K562 (cell line): ENCODE results near the gene PTGES3. TPM values are rescaled to one million over a fixed set of nuclear protein-coding genes. Genes with fewer than 3 reads are reported as not detected.

Experiments used
- ATAC-seq: fragments of 200-7000 bp; cut with Tn5 transposase; 3 replicates; pipeline ENCODE4 v1.9.1; 2020; ENCODE audit warnings: moderate library complexity
- BruUV-seq: library from RNA; stranded (reverse); fragments of 400-500 nt; replicated peaks from 2 replicates; lab custom pipeline; 2021; lab: Mats Ljungman, UMichigan
- CTCF ChIA-PET: fragments of 300-600 bp; formaldehyde crosslinking; extraction: SDS; loops from one replicate; lab custom pipeline; 2021; ENCODE audit warnings: low intra/inter-chr PET ratio; lab: Yijun Ruan, JAX
- POLR2A ChIA-PET: fragments of 300-600, 350-650 bp; sonication (Branson Sonifier 250); formaldehyde crosslinking; extraction: SDS; loops from one replicate; lab custom pipeline; 2021; ENCODE audit warnings: antibody characterized with exemption, inconsistent platforms; lab: Yijun Ruan, JAX
- DNase-seq, 4 experiments: peaks; one replicate each; pipeline versions ENCODE4 v3.0.0 to v3.0.0-alpha.2; 2011 to 2018; ENCODE audit warnings: low spot score in 3 of 4, mixed read lengths in 3 of 4; ENCODE audit errors: extremely low read depth in 1 of 4
- FAIRE-seq: peaks from 2 replicates; lab custom pipeline; 2011; peaks lifted over from hg19 to GRCh38; lab: Jason Lieb, UNC
- H2AFZ ChIP-seq: 2 replicates; pipeline ENCODE4 v1.6.0; 2011; ENCODE audit warnings: low read depth, low read length, control low read depth, inconsistent platforms
- H3K27ac ChIP-seq: fragments of 200-600 bp; 3 replicates; pipeline ENCODE4 v1.8.0; 2011; ENCODE audit warnings: low read depth, mild to moderate bottlenecking, control low read depth, inconsistent platforms, low read length, moderate library complexity, mixed read lengths; ENCODE audit errors: extremely low read depth
- H3K27me3 ChIP-seq, 2 experiments: fragments of 300-600 bp in 1 of 2; 2 replicates in 1 of 2; 3 replicates in 1 of 2; pipeline versions ENCODE4 v1.6.0 to v1.8.0; 2011; ENCODE audit warnings: inconsistent platforms in 2 of 2, low read length in 2 of 2, mild to moderate bottlenecking in 1 of 2, mixed read lengths in 1 of 2, moderate library complexity in 1 of 2; ENCODE audit not compliant: control insufficient read depth in 2 of 2, insufficient read depth in 2 of 2
- H3K36me3 ChIP-seq: fragments of 300-600 bp; 3 replicates; pipeline ENCODE4 v1.8.0; 2011; ENCODE audit warnings: mild to moderate bottlenecking, low read length, inconsistent platforms; ENCODE audit not compliant: control insufficient read depth, insufficient read depth
- H3K4me1 ChIP-seq, 2 experiments: fragments of 200-600 bp in 1 of 2; replicated peaks in 1 of 2; 2 replicates in 1 of 2; 3 replicates in 1 of 2; pipeline versions ENCODE4 v1.5.1 to v1.8.0; 2011; ENCODE audit warnings: inconsistent platforms in 2 of 2, low read length in 2 of 2, mild to moderate bottlenecking in 1 of 2, mixed read lengths in 1 of 2, moderate library complexity in 1 of 2; ENCODE audit not compliant: control insufficient read depth in 2 of 2, insufficient read depth in 2 of 2
- H3K4me2 ChIP-seq: 2 replicates; pipeline ENCODE4 v1.6.1; 2011; ENCODE audit warnings: low read length, control low read depth, inconsistent platforms, mixed read lengths; ENCODE audit not compliant: insufficient read depth
- H3K4me3 ChIP-seq: fragments of 200-600 bp; sonication (generic), shearing (Covaris generic); 2 replicates; pipeline ENCODE4 v1.5.1; 2016; ENCODE audit warnings: control low read depth, inconsistent platforms
- H3K79me2 ChIP-seq: fragments of 200-600 bp; 3 replicates; pipeline ENCODE4 v1.8.0; 2011; ENCODE audit warnings: low read length, inconsistent platforms; ENCODE audit not compliant: control insufficient read depth, insufficient read depth
- H3K9ac ChIP-seq, 2 experiments: 2 replicates each; pipeline versions ENCODE4 v1.6.0 to v1.6.1; 2011; ENCODE audit warnings: low read depth in 2 of 2, low read length in 2 of 2, control low read depth in 1 of 2, inconsistent platforms in 1 of 2, mild to moderate bottlenecking in 1 of 2, mixed read lengths in 1 of 2; ENCODE audit not compliant: insufficient read depth in 1 of 2
- H3K9me1 ChIP-seq: one replicate; pipeline ENCODE4 v1.6.0; 2011; ENCODE audit warnings: inconsistent platforms, mild to moderate bottlenecking, low read length, moderate library complexity; ENCODE audit not compliant: control insufficient read depth, insufficient read depth
- H3K9me3 ChIP-seq: replicated peaks from 2 replicates; pipeline ENCODE4 v1.5.1; 2011; ENCODE audit warnings: low read depth, low read length, inconsistent platforms; ENCODE audit not compliant: control insufficient read depth, insufficient read depth
- H4K20me1 ChIP-seq: replicated peaks from 2 replicates; pipeline ENCODE4 v1.6.1; 2011; ENCODE audit warnings: low read length, inconsistent platforms, mixed read lengths; ENCODE audit not compliant: control insufficient read depth, insufficient read depth
- GABPA ChIP-seq: fragments of 200-800 bp; sonication (Bioruptor generic); conservative IDR thresholded peaks from 2 replicates; pipeline ENCODE4 v1.6.1; 2016; ENCODE audit warnings: low read depth, missing genetic modification characterization, missing compliant biosample characterization
- SPI1 ChIP-seq: IDR thresholded peaks from 2 replicates; pipeline ENCODE4 v1.6.1; 2011; ENCODE audit warnings: low read depth, low read length, control low read depth, borderline replicate concordance
- SRSF9 ChIP-seq: fragments of 200-400 bp; formaldehyde crosslinking; IDR thresholded peaks from 2 replicates; pipeline ENCODE4 v1.6.1; 2017; ENCODE audit warnings: low read depth, low read length, borderline replicate concordance
- ZNF121 ChIP-seq: sonication (generic); formaldehyde crosslinking; conservative IDR thresholded peaks from 2 replicates; pipeline ENCODE4 v1.8.0; 2022; ENCODE audit warnings: missing genetic modification reagents
- ZNF592 ChIP-seq: fragments of 450-650 bp; IDR thresholded peaks from 2 replicates; pipeline ENCODE4 v1.6.1; 2017; ENCODE audit warnings: antibody characterized with exemption, mild to moderate bottlenecking
- WGBS: fragments of 100-300 bp; shearing (Covaris generic); methylation state at CpG from one replicate; pipeline ENCODE4 v1.1.6; 2016; ENCODE audit warnings: low coverage, mixed read lengths; ENCODE audit not compliant: insufficient coverage; ENCODE audit errors: missing lambda C conversion rate; 5-methylcytosine and 5-hydroxymethylcytosine counted together
- in situ Hi-C: fragments of 300-500 bp; cut with MboI; formaldehyde crosslinking; loops from 4 replicates; pipeline ENCODE4 v1.15.0; 2018; ENCODE audit warnings: inconsistent platforms, mixed read lengths
- intact Hi-C: fragments of 100-400 bp; cut with micrococcal nuclease; formaldehyde crosslinking; loops from 2 replicates; pipeline ENCODE4 v1.14.2; 2022
- polyA plus RNA-seq, 8 experiments: library from polyadenylated mRNA; depleted of rRNA in 4 of 8; stranded (reverse) in 5 of 8; unstranded in 3 of 8; fragments of >200 nt; fragmentation: Nextera tagmentation in 2 of 8; fragmentation: Illumina TruSeq in 1 of 8; extraction: Ambion mirVana in 2 of 8; extraction: Trizol in 1 of 8; gene quantifications; 2 replicates each; pipeline versions ENCODE4 v1.2.1 to v1.2.3, GENCODE V29; 2011 to 2014; ENCODE audit warnings: inconsistent platforms in 1 of 8, missing spikeins in 1 of 8
- total RNA-seq, 7 experiments: library from RNA; depleted of rRNA in 6 of 7; stranded (reverse); fragments of >200 nt in 6 of 7; fragmentation: Illumina TruSeq in 2 of 7; extraction: Trizol in 2 of 7; gene quantifications; 2 replicates each; pipeline versions ENCODE4 v1.2.1 to v1.2.3, GENCODE V29; 2011 to 2021; ENCODE audit warnings: low replicate concordance in 1 of 7

Gene PTGES3
- total and polyA plus RNA-seq, 9 of the 15 experiments (the other 6 are each of a cell fraction or from before 2014, with no cell fraction given), result 163 to 501 (median 213) TPM

GRCh38 chr12:56688129-56688845 lies at the start of gene PTGES3 (continued):
- peak; percentile 85 for TF ChIP-seq GABPA (tag)

- no peak for FAIRE-seq
- POLR2A ChIA-PET, result interaction anchor here (0.9 to 3.9 kb wide), 2 partner anchors 13 to 18 kb away, joined by 5 to 44 read pairs; no protein-coding TSS in a partner anchor
- TF ChIP-seq ZNF592, result no peak
- no peak for TF ChIP-seq SRSF9
- peak; percentile 58 for TF ChIP-seq ZNF121 (CRISPR knock-in tag)
- peak; percentile 71; the same call in 1 of the 2 replicates for TF ChIP-seq SPI1
- peaks cover 20% of the 10 kb centered on the region for H3K79me2 ChIP-seq
- no peaks in the 10 kb centered on the region; a peak in 2 of 5 replicates for H3K4me1 ChIP-seq
- H3K27me3 ChIP-seq, result no peaks in the 10 kb centered on the region
- in situ Hi-C loops (loop anchor here (10.0 kb wide), 1 partner anchor 83 kb away; the partner anchor contains the start of gene ATP5F1B), intact Hi-C loops (no loop called here)
- H3K36me3 ChIP-seq, result peaks cover 58% of the 10 kb centered on the region
- no peak for ATAC-seq
- WGBS, result 95% methylated on average over 11 of the region's 11 CpGs
- H3K9me3 ChIP-seq, result no peaks in the 10 kb centered on the region
- BruUV-seq, result no TSS peak
- H3K9ac ChIP-seq, result no peak overlapping the region
- peaks cover 1% of the 10 kb centered on the region; the same call in 1 of the 2 replicates for H4K20me1 ChIP-seq
- H3K4me2 ChIP-seq, result no peak overlapping the region
- H3K4me3 ChIP-seq, result no peak overlapping the region
- no peaks in the 10 kb centered on the region for H3K9me1 ChIP-seq
- CTCF ChIA-PET, result no interaction called here
- DNase-seq, result no peak
- no peak overlapping the region for H2AFZ ChIP-seq
- no peak overlapping the region for H3K27ac ChIP-seq
Measured at GRCh38 chr12:56728139-56728861, 40.2 kb upstream of the PTGES3 start.
